Stomach (tissue), 9 donors: ENCODE data around the gene ATAD3A. TPM values are rescaled to one million over a fixed set of nuclear protein-coding genes. Genes with fewer than 3 reads are reported as not detected.

Experiments
- DNase-seq, 2 donors: peaks; one replicate each; pipeline versions ENCODE4 v3.0.0 to v3.0.0-alpha.2; 2013 to 2019
- H3K27ac ChIP-seq, 5 donors: fragments of 200-600 bp in 4 of 5; sonication (generic) in 4 of 5; one replicate each; pipeline ENCODE4 v1.5.1; 2013 to 2019; ENCODE audit warnings: mild to moderate bottlenecking in 1 of 5, moderate library complexity in 1 of 5
- H3K27me3 ChIP-seq, 3 donors: fragments of 200-600 bp; sonication (generic); one replicate each; pipeline ENCODE4 v1.5.1; 2017 to 2019; ENCODE audit warnings: mixed run types in 1 of 3
- H3K36me3 ChIP-seq, 4 donors: fragments of 200-600 bp; sonication (generic); 1 replicate in 3 of 4; 2 replicates in 1 of 4; pipeline ENCODE4 v1.5.1; 2016 to 2019
- H3K4me1 ChIP-seq, 4 donors: fragments of 200-600 bp; sonication (generic); one replicate each; pipeline ENCODE4 v1.5.1; 2016 to 2019
- H3K4me3 ChIP-seq, 4 donors: fragments of 200-600 bp; sonication (generic) in 3 of 4; one replicate each; pipeline ENCODE4 v1.5.1; 2016 to 2019; ENCODE audit warnings: mild to moderate bottlenecking in 1 of 4
- H3K9me3 ChIP-seq, 4 donors: fragments of 200-600 bp; sonication (generic); one replicate each; pipeline ENCODE4 v1.5.1; 2016 to 2019
- EP300 ChIP-seq: sonication (generic); formaldehyde crosslinking; IDR thresholded peaks from one replicate; pipeline ENCODE4 v1.6.1; 2017; ENCODE audit warnings: antibody characterized with exemption
- POLR2A ChIP-seq, 4 donors: fragments of 450-650 bp; IDR thresholded peaks; one replicate each; pipeline ENCODE4 v1.6.1; 2016; ENCODE audit warnings: antibody characterized with exemption in 4 of 4, control low read depth in 2 of 4, mild to moderate bottlenecking in 1 of 4, moderate library complexity in 1 of 4
- POLR2AphosphoS5 ChIP-seq, 3 donors: sonication (generic); formaldehyde crosslinking; IDR thresholded peaks; one replicate each; pipeline ENCODE4 v1.6.1; 2016; ENCODE audit warnings: antibody characterized with exemption in 3 of 3
- WGBS, 5 donors: extraction: QIAGEN DNeasy Blood & Tissue Kit in 3 of 5; methylation state at CpG; one replicate each; pipeline versions ENCODE4 v1.1.5 to v1.1.7; 2013 to 2018; 5-methylcytosine and 5-hydroxymethylcytosine counted together
- intact Hi-C: fragments of 100-400 bp; cut with DNase I; formaldehyde crosslinking; loops from one replicate; pipeline ENCODE4 v1.15.1; 2023; ENCODE audit warnings: low total_unique reads
- polyA plus RNA-seq, 3 donors: library from polyadenylated mRNA; stranded (reverse); fragments of 200-250 nt; gene quantifications; one replicate each; pipeline ENCODE4 v1.2.3, GENCODE V29; 2013
- total RNA-seq, 5 donors: library from RNA; depleted of rRNA; stranded (reverse); fragments of >200 nt; gene quantifications; one replicate each; pipeline versions ENCODE4 v1.1.0 to v1.2.3, GENCODE V29; 2014 to 2016
- TF ChIP-seq, protein P1 (sequence below), 7 experiments: fragments of 450-650 bp in 4 of 7; fragments of 200-600 bp in 3 of 7; sonication (generic) in 3 of 7; IDR thresholded peaks; one replicate each; pipeline ENCODE4 v1.5.1; 2016 to 2019; ENCODE audit warnings: antibody characterized with exemption in 7 of 7, control low read depth in 2 of 7, mild to moderate bottlenecking in 1 of 7
- donor health status: healthy with polysubstance abuse.
- donor health status: Bipolar disorder and iron deficiency.
- donor health status: healthy.

ATAD3A gene
- total and polyA plus RNA-seq, 8 donors: 10.6 to 92.1 (median 18.7) TPM

DNA sequence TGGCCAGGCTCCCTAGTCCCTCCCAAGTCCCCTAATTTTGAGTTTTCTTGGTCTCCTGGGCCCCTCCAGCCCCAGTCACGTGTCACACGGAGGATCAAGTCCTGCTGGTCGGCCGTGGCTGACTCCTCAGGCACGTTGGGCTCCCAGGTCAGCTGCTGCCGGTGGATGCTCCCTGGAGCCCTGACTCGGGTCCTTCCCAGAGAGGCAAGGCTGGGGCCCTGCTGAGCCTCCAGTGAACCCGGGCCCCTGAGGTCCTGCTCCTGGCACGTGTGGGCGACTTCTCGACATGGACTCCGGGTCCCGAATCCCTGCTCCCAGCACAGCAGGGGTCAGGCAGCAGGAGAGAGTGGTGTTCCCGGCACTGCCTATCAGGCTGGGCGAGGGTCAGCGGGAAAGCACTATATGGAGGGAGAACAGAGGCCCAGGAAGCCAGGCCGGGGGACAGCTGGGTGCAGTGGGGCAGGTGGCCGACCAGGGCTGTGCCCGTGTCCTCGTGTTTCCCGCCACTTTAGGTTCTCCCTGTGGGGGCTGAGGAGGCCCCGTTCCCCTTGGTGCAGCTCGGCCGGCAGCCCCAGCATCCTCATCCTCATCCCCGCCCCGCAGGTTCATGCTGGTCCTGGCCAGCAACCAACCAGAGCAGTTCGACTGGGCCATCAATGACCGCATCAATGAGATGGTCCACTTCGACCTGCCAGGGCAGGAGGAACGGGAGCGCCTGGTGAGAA, 15.3 kb downstream of the ATAD3A start:
- WGBS, 5 donors: 90 to 95% (median 93%) methylated on average over 23 to 31 of the region's 31 CpGs
- H3K27ac ChIP-seq: no peak overlapping the region
- intact Hi-C loops: no loop called here

DNA sequence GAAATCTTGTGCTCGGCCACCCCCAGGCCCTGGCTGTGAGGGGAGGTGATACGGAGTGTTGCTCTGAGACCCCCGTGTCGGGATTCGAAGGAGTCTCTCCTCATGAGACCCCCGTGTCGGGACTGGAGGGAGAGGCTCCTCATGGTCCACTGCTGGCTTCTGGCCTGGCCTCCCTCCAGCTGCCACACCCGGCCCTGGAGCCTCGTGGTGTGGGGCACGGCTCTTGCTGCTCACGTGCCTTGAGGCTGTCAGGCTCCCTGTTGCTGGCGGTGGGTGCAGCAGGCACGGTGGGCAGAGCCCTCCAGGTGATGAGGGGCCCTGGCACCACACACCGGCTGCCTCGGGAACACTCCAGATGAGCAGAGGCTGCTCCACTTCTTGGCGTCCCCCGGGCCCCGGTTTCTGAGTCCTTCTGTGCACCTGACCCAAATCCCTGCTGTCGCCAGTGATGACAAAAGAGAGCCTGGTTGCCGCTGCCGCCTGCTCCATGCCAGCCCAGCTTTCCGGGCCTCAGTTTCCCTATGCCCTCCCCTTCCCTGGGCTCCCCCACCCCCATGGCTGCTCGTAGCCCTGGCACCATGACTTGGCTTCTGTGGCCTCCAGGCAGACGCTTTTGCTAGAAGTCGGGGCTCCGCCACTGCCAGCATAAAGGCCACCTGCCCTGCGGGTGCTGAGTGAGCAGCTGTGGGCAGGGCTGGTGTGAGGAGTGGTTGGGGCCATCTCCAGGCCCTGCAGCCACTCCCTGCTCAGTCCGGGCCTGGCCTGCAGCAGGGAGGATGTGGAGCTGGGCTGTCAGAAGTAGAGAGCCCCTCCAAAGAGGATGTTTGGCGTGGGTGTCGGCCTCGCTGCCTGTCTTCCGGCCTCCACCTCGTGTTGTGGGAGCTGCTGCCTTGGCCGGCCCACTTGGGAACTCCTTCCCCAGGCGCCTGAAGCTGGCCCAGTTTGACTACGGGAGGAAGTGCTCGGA, 16.6 kb downstream of the ATAD3A start:
- no peak overlapping the region for H3K4me3 ChIP-seq
- H3K36me3 ChIP-seq: peaks cover 4 to 69% (median 61%) of the 10 kb centered on the region in 4 donors
- H3K4me1 ChIP-seq: no peaks in the 10 kb centered on the region
- H3K27me3 ChIP-seq: no peaks in the 10 kb centered on the region
- H3K9me3 ChIP-seq: peaks cover 0 to 11% (median 2%) of the 10 kb centered on the region in 4 donors
- no peak for DNase-seq
- H3K27ac ChIP-seq: no peak overlapping the region
- intact Hi-C loops: no loop called here
- no peak for TF ChIP-seq EP300
- TF ChIP-seq, protein P1, sequence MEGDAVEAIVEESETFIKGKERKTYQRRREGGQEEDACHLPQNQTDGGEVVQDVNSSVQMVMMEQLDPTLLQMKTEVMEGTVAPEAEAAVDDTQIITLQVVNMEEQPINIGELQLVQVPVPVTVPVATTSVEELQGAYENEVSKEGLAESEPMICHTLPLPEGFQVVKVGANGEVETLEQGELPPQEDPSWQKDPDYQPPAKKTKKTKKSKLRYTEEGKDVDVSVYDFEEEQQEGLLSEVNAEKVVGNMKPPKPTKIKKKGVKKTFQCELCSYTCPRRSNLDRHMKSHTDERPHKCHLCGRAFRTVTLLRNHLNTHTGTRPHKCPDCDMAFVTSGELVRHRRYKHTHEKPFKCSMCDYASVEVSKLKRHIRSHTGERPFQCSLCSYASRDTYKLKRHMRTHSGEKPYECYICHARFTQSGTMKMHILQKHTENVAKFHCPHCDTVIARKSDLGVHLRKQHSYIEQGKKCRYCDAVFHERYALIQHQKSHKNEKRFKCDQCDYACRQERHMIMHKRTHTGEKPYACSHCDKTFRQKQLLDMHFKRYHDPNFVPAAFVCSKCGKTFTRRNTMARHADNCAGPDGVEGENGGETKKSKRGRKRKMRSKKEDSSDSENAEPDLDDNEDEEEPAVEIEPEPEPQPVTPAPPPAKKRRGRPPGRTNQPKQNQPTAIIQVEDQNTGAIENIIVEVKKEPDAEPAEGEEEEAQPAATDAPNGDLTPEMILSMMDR (IDR thresholded peaks at IDR 0.05): no peak
- TF ChIP-seq POLR2AphosphoS5 (IDR thresholded peaks at IDR 0.05): no peak
- no peak for TF ChIP-seq POLR2A (IDR thresholded peaks at IDR 0.05)
- 88 to 92% (median 89%) methylated on average over 21 to 37 of the region's 37 CpGs for WGBS, 5 donors

More for the DNA sequence above, 15.3 kb downstream of the ATAD3A start:
- Histone ChIP-seq H3K4me1 (no peaks in the 10 kb centered on the region), H3K9me3 (peaks cover 0 to 11% (median 2%) of the 10 kb centered on the region in 4 donors), H3K27me3 (no peaks in the 10 kb centered on the region), H3K36me3 (peaks cover 5 to 76% (median 71%) of the 10 kb centered on the region in 4 donors), H3K4me3 (no peak overlapping the region)
- no peak for TF ChIP-seq EP300
- TF ChIP-seq, protein P1 (IDR thresholded peaks at IDR 0.05): no peak
- no peak for TF ChIP-seq POLR2A (IDR thresholded peaks at IDR 0.05)
- TF ChIP-seq POLR2AphosphoS5 (IDR thresholded peaks at IDR 0.05): no peak
- DNase-seq: no peak

DNA sequence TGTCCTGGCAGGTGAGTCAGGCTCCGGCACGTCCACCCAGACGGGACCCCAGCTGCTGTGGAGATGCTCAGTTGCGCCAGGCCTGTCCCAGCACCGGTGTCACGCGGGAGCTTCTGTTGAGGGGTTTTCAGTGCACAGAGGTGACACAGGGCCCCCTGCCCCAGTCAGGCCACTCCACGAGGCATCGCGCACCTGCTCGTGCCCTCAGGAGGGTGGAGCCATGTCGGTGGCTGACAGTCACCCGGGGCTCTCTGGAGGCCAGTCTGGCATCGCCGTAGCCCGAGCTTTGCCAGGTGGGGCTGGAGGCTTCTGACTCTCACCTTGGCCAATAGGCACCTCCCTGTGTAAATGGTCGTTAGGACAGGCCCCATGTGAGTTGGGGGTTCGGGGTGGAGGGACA, 17.4 kb downstream of the ATAD3A start:
- Histone ChIP-seq H3K9me3 (peaks cover 0 to 11% (median 2%) of the 10 kb centered on the region in 4 donors), H3K27ac (no peak overlapping the region), H3K27me3 (no peaks in the 10 kb centered on the region), H3K4me1 (no peaks in the 10 kb centered on the region), H3K4me3 (no peak overlapping the region), H3K36me3 (peaks cover 4 to 71% (median 61%) of the 10 kb centered on the region in 4 donors)
- DNase-seq: no peak
- 95 to 100% (median 98%) methylated on average over 9 to 15 of the region's 18 CpGs for WGBS, 5 donors
- intact Hi-C loops: no loop called here
- TF ChIP-seq EP300 (no peak), POLR2A (IDR thresholded peaks at IDR 0.05) (no peak), POLR2AphosphoS5 (IDR thresholded peaks at IDR 0.05) (no peak)
- TF ChIP-seq, protein P1 (IDR thresholded peaks at IDR 0.05): no peak

DNA sequence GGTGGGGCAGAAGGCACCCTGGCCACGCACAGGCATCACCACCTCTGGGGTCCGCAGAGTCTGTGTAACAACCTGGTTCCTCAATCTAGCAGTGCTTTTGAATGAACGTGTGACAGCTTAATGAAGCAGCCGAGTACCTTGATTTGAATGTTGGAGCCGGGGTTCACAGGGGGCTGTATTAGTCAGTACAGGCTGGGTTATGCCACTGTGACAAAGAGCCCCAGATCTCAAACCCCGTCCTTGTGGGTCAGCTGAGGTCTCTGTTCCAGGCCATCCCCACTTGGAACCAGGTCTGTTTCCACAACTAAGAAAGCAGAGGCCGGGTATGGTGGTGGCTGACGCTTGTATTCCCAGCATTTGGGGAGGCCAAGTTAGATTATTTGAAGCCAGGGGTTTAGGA, 18.0 kb downstream of the ATAD3A start:
- Histone ChIP-seq H3K36me3 (peaks cover 4 to 74% (median 64%) of the 10 kb centered on the region in 4 donors), H3K27me3 (no peaks in the 10 kb centered on the region), H3K4me3 (no peak overlapping the region), H3K9me3 (peaks cover 0 to 11% (median 2%) of the 10 kb centered on the region in 4 donors), H3K4me1 (no peaks in the 10 kb centered on the region), H3K27ac (no peak overlapping the region)
- intact Hi-C loops: no loop called here
- TF ChIP-seq POLR2A (IDR thresholded peaks at IDR 0.05) (no peak), EP300 (no peak), POLR2AphosphoS5 (IDR thresholded peaks at IDR 0.05) (no peak)
- TF ChIP-seq, protein P1 (IDR thresholded peaks at IDR 0.05): no peak
- no peak for DNase-seq
- WGBS, 5 donors: 97 to 99% (median 98%) methylated on average over 8 of the region's 8 CpGs
